HG03575 (cell line): Measurements from ENCODE around the gene GRK3.

Experiments
- ATAC-seq: cut with Tn5 transposase; IDR thresholded peaks from one replicate; pipeline ENCODE4 v1.9.1; 2021; ENCODE audit not compliant: unreplicated experiment, insufficient number of reproducible peaks, low FRiP score; ENCODE audit errors: extremely low read depth

The GRK3 gene

GRCh38 chr22:25645266-25645665, 80.8 kb downstream of the GRK3 start:
- no peak for ATAC-seq

DNA sequence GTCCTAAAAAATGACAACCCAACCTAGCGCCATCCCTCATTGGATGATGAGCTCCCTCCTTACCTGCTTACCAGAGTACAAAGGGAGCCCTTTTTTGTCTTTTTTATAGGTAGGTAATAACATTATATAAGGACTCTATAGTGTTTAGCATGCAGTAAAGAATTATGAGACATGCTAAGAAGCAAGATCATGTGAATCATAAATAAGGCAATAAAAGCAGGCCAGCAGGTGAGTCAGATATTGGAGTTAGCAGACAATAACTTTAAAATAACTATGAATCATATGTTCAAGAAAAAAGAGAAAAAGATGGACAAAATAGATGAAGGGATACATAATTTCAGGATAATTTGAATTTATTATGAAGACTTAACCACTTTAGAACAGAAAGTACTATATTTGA, 81.5 kb downstream of the GRK3 start:
- no peak for ATAC-seq

DNA sequence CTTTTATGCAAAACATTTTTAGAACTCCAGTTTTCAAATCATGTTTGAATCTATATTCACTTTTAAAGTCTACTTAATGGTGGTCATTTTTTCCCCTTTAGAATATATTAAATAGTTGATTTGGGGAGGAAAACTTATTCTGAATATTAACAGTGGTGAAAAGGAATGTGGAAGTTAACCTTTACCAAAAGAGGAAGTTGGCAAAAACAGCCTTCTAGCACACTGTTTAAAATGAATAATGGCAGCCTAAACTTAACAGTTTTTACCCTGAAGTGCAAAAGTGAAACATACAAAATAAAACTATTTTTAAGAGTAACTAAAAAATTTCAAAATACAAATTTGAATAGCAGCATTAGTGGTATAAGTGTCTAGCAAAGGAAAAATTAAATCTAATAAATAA, 86.4 kb downstream of the GRK3 start:
- ATAC-seq = no peak

GRCh38 chr22:25651332-25652085, 87.0 kb downstream of the GRK3 start:
- ATAC-seq = no peak

- ATAC-seq = no peak
Observed at GRCh38 chr22:25654676-25655075, 90.2 kb downstream of the GRK3 start.

DNA sequence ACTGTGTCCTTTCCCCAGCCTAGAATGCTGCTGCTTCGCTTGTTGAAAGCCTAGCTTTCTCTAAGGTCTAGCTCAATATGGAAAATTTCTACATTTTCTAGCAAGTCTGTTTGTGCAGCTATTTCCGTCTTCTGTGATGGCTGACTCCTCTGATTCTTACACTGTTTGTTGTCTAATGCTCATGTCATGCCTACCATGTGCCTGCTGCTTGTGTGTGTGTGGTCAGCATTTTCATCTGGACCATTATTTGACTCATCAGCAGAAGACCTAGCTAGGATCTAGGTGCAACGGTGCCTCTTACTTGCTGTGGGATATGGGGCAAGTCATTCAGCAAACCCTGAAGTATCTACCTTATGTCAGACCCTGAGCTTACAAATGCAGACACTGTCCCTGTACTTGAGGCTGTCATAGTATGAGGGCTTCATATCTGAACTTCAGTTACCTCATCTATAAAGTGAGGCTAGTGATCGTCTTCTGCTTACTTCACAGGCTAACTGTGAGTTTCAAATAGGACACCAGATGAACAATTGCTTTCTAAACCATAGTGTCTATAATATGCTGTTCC, 91.0 kb downstream of the GRK3 start:
- no peak for ATAC-seq

- ATAC-seq = no peak
Observed at GRCh38 chr22:25656724-25657123, 92.2 kb downstream of the GRK3 start.

- ATAC-seq = no peak
Observed at GRCh38 chr22:25658633-25659032, 94.2 kb downstream of the GRK3 start.

- no peak for ATAC-seq
Observed at GRCh38 chr22:25659413-25659812, 94.9 kb downstream of the GRK3 start.

- no peak for ATAC-seq
Observed at GRCh38 chr22:25660336-25660735, 95.9 kb downstream of the GRK3 start.

DNA sequence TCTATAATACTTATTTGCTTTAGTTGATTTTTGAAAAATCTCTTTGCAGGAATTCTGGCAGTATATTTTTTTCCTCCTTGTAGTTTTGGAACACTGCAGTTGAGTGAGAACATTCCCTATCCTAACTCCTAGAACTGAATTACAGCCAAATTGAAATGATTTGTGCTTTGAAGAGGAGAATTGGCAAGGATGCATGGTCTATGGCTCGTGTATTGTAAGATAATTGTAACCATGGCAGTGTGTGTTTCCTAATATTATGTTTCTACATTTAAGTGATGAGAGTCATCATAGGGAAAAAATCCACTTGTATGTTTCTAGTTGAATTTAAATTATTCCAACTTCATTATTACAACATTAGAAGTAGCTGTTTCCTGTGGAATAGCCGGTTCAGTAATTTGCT, 96.6 kb downstream of the GRK3 start:
- ATAC-seq = no peak

DNA sequence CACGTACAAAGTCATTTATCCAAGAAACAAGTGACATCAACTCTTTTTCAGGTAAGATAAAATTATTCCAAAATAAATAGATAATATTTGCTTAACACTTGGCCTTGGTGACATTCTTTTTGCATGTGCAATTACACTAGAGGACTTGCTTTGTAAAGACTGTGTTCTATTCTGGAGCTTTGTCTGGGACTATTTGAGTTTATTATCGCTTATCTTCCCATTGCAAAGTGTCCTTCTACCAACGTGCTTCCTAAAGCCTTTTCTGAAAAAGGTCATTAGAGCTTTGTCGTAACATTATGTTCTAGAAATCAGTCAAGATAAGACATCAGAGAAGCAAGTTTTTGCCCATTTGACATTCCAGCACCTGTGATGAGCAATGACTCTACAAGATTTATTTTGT, 99.2 kb downstream of the GRK3 start:
- no peak for ATAC-seq

DNA sequence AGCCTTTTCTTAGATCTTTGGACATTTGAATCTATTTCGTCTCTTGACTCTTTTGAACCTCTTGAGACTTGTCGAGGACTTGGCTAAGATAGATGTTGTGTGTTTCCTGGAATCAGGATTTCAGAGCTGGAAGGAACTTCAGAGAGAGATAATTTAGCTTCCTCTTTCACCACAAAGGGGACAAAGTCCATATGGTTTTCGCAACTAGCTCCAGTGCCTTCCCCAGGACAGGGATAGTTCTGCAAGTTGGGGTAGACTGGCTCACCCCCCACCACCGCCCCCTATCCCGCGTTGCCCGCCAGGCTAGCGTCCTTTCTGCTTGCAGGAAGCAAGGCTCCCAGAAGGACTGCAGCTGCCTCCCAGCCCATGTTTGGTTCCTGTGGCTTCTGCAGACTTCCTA, 101.8 kb downstream of the GRK3 start:
- no peak for ATAC-seq

DNA sequence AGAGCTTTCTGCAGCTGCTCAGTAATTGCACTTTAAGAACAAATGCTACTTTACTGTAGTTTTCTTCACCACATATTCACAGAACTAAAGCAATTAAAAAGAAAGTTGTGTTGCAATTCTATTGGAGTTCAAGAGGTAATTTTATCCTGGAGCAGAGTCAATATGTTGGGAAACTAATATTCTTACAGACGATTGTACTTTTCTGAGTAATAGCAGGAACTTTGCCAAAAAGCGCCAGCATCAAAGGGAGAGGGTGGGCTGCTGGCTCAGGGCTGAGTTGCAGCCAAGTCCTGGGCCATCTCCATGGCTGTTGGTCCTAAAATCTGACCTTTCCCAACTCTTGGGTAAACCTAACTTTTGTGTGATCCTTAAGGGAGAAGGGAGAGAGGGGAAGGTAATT, 104.0 kb downstream of the GRK3 start:
- no peak for ATAC-seq

DNA sequence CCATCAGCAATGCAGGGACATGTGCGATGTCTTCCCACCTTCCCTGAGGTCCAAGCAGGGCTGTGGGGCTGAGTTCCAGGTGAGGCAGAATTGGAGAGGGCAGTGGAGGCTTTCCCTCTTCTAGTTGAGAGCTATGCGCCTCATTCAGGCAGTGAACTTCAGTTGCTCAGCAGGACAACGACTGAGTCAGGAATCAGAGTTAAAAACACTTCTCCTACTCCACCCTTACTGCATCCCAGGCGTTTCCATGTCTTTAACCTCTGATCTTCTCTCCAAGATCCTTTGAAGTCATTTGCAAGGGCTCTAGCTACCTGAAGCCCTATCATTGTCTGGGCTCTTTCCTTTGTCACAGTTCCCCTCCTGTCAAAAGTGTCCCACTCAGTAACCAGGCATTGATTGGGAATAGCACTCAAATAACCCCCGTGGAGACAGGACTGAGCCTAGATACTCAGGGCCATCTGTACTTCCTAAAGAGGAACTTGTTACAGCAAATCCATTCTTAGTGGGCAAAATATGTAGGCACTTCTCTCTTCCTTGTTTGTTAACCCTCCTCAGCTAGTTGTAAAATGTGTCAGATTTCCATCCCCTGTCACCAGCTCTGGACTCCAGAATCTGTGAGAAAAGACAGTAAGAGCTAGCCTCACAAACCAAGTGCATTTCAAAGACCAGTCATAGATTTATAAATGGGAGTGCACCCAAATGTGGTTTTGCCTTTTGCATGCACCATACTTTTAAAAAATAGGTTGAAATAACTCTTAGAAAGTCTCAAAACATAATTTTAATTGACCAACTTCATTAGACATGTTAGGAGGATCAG, 105.0 kb downstream of the GRK3 start:
- ATAC-seq = no peak

DNA sequence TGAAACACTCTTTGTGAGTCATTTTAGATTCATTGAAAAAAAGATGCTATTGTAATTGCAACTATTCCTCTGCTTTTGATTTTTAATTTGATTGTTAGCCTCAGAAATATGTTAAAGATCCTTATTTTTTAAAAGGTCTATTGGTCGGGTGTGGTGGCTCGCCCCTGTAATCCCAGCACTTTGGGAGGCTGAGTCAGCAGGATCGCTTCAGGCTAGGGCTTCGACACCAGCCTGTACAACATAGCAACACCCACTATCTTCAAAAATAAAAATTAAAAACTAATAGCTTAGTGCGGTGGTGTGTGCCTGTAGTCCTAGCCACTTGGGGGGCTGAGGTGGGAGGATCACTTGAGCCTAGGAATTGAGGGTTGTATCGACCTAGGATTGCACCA, 105.6 kb downstream of the GRK3 start:
- ATAC-seq = no peak

- ATAC-seq = no peak
Observed at GRCh38 chr22:25672289-25673084, 108.0 kb downstream of the GRK3 start.

- no peak for ATAC-seq
Observed at GRCh38 chr22:25673713-25674112, 109.2 kb downstream of the GRK3 start.

GRCh38 chr22:25677631-25678030, 113.2 kb downstream of the GRK3 start:
- ATAC-seq = no peak
